ENCODE data around the gene IFNA2.

IFNA2 gene

DNA sequence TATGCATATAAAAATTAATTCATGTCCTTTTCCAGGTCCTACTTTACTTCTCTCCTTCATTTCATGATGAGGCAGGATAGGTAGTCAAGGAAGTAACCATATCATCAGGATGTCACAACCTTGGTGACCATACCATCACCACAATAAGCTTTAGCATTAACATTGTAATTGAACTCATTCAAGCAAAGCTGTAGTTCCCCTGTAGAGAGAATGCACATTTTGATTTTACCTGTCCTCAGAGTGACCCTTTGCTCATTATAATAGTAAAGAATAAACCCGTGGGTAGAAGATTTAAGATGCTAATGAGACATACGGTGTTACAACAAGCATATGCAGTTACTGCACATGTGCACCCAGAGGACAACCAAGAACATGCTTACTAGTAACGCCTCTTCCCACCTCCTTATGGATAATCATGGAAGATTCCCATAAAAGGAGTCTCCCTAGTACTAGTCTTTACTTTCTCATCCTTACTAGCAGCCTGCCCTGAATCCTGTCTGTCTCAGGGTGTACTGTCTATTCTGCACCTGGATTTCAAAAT is 36.7 kb downstream of the IFNA2 start:
- peaks cover under 1% of the 10 kb centered on the region for H3K9me3 Mint-ChIP-seq
- DNase-seq: no peak
- no peaks in the 10 kb centered on the region for H3K36me3 Mint-ChIP-seq (ENCODE audit: low read depth)
- no peak overlapping the region for H3K27ac Mint-ChIP-seq
- H3K27me3 Mint-ChIP-seq: peaks cover 42% of the 10 kb centered on the region
- H3K4me1 Mint-ChIP-seq (ENCODE audit: low read depth): no peaks in the 10 kb centered on the region
- H3K4me3 Mint-ChIP-seq: no peak overlapping the region

DNA sequence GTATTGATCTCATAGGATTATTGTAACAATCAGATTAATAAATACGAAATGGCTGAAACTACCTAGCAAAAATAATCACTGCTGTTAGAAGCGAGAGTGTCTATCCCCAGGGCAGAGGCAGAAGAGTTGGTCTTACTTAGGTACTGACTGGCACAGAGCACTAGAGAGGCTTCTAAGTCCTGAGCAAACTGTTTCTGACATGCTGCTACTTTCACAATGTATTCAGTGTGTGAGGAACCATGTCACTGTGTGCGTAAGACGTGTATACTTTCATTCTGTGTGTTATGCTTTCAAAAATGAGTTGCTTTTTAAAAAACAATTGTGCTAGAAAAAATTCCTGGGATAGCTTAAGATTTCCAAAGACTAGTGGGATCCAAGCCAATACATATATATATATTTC is 44.5 kb downstream of the IFNA2 start:
- no peak for DNase-seq
- peaks cover 33% of the 10 kb centered on the region for H3K27me3 Mint-ChIP-seq
- H3K27ac Mint-ChIP-seq: no peak overlapping the region
- no peak overlapping the region for H3K4me3 Mint-ChIP-seq
- peaks cover 9% of the 10 kb centered on the region for H3K4me1 Mint-ChIP-seq (ENCODE audit: low read depth)
- no peaks in the 10 kb centered on the region for H3K36me3 Mint-ChIP-seq (ENCODE audit: low read depth)
- H3K9me3 Mint-ChIP-seq: peaks cover 2% of the 10 kb centered on the region

DNA sequence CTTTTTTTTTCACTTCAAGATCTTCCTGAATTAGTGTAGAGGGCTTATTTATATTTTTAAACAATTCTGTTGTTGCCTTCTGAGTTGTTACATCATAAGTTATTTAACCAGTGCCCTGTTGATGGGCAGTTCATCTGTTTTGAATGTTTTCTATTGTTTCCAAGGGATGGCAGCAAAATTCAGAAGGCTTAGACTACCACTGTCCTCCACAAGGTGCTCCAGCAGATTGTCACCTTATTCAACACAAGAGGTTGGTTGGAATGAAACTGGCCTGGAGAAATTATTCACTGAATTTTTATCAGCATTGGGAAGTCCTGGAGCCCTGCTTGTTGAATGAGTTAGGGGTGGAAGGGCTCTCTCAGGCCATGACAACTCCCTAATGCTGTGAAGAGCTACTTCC is 48.7 kb downstream of the IFNA2 start:
- Mint-ChIP-seq H3K9me3 (no peaks in the 10 kb centered on the region), H3K27ac (no peak overlapping the region), H3K4me3 (peak overlapping the region; percentile 91), H3K36me3 (ENCODE audit: low read depth) (peaks cover 35% of the 10 kb centered on the region), H3K4me1 (ENCODE audit: low read depth) (peaks cover 41% of the 10 kb centered on the region), H3K27me3 (no peaks in the 10 kb centered on the region)
- no peak for DNase-seq

DNA sequence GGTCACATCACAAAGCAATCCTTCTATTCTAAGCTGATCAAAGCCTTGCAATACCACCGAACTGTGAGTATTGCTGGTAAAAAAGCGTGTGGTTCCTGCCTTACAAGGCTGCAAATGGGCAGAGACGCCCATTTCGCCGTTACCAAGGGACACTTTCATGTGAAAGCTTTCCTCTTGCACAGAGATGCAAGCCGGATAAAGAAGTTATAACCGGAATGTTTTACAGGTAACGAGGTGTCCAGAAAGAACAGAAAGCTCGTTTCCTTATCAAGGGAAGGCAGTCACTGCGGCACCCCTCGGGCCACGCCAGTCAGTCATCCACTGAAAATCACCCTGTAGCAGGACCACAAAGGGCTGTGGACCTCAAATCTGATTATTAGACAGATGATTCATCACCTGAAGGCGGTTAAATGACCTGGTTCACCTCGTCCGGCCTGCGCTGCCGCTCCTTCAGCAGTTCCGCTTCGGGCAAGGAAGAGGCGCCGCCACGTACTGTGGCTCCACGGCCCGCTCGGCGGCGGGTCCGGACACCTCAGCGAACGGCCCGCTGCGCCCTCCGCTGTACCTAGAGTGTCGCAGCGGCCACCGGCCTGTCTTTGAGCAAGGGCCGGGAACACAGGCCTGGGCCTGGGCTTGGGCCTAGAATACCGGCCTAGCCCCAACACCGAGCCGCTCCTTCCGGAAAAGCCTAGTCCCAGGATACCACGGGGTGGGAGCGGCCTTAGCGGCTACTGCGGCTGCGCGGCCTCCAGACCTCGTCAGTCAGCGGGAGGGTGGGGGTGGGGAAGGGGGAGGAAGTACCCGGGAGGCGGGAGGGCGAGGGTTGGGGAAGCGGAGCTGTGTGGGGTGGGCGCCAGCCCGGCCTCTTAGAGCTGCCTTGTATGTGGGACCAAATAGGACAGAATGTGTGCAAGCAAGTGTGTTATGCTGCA is 50.2 kb downstream of the IFNA2 start, which contains the start of gene KLHL9:
KLHL9 (minus strand) TSS at position 704 of the 932 bp plus-strand sequence; CDS start at position 159, 545 bp downstream.
- Mint-ChIP-seq H3K36me3 (ENCODE audit: low read depth) (peaks cover 48% of the 10 kb centered on the region), H3K9me3 (no peaks in the 10 kb centered on the region), H3K4me1 (ENCODE audit: low read depth) (peaks cover 55% of the 10 kb centered on the region), H3K4me3 (peak within 1 kb of the TSS; percentile 91), H3K27me3 (no peaks in the 10 kb centered on the region), H3K27ac (peak within 1 kb of the TSS; percentile 97)
- peak; percentile 91 for DNase-seq

Data from activated T-cell treated with anti-CD3 and anti-CD28 coated beads, Interleukin-2, amount 50 U/mL, for 24 hours (primary cell).